Measurements from ENCODE around the gene COQ8A.

DNA sequence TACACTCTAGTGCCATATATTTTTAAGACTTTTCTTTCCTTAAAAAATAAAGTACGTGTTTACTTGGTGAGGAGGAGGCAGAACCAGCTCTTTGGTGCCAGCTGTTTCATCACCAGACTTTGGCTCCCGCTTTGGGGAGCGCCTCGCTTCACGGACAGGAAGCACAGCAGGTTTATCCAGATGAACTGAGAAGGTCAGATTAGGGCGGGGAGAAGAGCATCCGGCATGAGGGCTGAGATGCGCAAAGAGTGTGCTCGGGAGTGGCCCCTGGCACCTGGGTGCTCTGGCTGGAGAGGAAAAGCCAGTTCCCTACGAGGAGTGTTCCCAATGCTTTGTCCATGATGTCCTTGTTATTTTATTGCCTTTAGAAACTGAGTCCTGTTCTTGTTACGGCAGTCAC, 44.5 kb upstream of the COQ8A start:
- TF ChIP-seq, protein P1, sequence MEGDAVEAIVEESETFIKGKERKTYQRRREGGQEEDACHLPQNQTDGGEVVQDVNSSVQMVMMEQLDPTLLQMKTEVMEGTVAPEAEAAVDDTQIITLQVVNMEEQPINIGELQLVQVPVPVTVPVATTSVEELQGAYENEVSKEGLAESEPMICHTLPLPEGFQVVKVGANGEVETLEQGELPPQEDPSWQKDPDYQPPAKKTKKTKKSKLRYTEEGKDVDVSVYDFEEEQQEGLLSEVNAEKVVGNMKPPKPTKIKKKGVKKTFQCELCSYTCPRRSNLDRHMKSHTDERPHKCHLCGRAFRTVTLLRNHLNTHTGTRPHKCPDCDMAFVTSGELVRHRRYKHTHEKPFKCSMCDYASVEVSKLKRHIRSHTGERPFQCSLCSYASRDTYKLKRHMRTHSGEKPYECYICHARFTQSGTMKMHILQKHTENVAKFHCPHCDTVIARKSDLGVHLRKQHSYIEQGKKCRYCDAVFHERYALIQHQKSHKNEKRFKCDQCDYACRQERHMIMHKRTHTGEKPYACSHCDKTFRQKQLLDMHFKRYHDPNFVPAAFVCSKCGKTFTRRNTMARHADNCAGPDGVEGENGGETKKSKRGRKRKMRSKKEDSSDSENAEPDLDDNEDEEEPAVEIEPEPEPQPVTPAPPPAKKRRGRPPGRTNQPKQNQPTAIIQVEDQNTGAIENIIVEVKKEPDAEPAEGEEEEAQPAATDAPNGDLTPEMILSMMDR (IDR thresholded peaks at IDR 0.05), result no peak
- TF ChIP-seq POLR2A (IDR thresholded peaks at IDR 0.05), result no peak
